Upper lobe of left lung (tissue), 6 donors: ENCODE results near the gene TRIM10. TPM values are rescaled to one million over a fixed set of nuclear protein-coding genes. Genes with fewer than 3 reads are reported as not detected.
"Not testable (repeated sequence)": the region's sequence is repeated elsewhere in the genome, so short reads cannot be mapped to it uniquely, and the experiment has no call there.

ENCODE experiments used
- ATAC-seq, 2 donors: fragments of 200-7000 bp; cut with Tn5 transposase; one replicate each; pipeline ENCODE4 v1.9.1; 2022; ENCODE audit warnings: mild to moderate bottlenecking in 2 of 2, moderate library complexity in 2 of 2; ENCODE audit not compliant: low FRiP score in 2 of 2
- DNase-seq, 2 donors: peaks; one replicate each; pipeline ENCODE4 v3.0.0-alpha.2; 2019 to 2020
- H3K27ac ChIP-seq, 4 donors: fragments of 200-600 bp; sonication (generic); one replicate each; pipeline ENCODE4 v1.5.1; 2016 to 2019
- H3K27me3 ChIP-seq, 4 donors: fragments of 200-600 bp; sonication (generic); one replicate each; pipeline ENCODE4 v1.5.1; 2017 to 2019
- H3K36me3 ChIP-seq, 4 donors: fragments of 200-600 bp; sonication (generic); one replicate each; pipeline ENCODE4 v1.5.1; 2016 to 2019
- H3K4me1 ChIP-seq, 4 donors: fragments of 200-600 bp; sonication (generic); one replicate each; pipeline ENCODE4 v1.5.1; 2018 to 2019
- H3K4me3 ChIP-seq, 4 donors: fragments of 200-600 bp; sonication (generic); one replicate each; pipeline ENCODE4 v1.5.1; 2017 to 2019; ENCODE audit warnings: mild to moderate bottlenecking in 2 of 4, moderate library complexity in 1 of 4
- H3K9me3 ChIP-seq, 4 donors: fragments of 200-600 bp; sonication (generic); one replicate each; pipeline ENCODE4 v1.5.1; 2018 to 2019
- CTCF ChIP-seq, 6 experiments: fragments of 450-650 bp in 4 of 6; fragments of 200-600 bp in 2 of 6; sonication (generic) in 2 of 6; IDR thresholded peaks; one replicate each; pipeline ENCODE4 v1.5.1; 2016 to 2019; ENCODE audit warnings: antibody characterized with exemption in 6 of 6
- EP300 ChIP-seq, 4 donors: sonication (generic); formaldehyde crosslinking; IDR thresholded peaks; one replicate each; pipeline ENCODE4 v1.5.1; 2017; ENCODE audit warnings: antibody characterized with exemption in 4 of 4, control low read depth in 2 of 4
- POLR2A ChIP-seq, 4 donors: fragments of 450-650 bp; IDR thresholded peaks; one replicate each; pipeline ENCODE4 v1.5.1; 2016 to 2017; ENCODE audit warnings: antibody characterized with exemption in 4 of 4, mild to moderate bottlenecking in 2 of 4
- POLR2AphosphoS5 ChIP-seq, 2 donors: sonication (generic); formaldehyde crosslinking; IDR thresholded peaks; one replicate each; pipeline ENCODE4 v1.5.1; 2017; ENCODE audit warnings: antibody characterized with exemption in 2 of 2
- WGBS, 2 donors: methylation state at CpG; one replicate each; pipeline ENCODE4 v1.1.5; 2017 to 2018; 5-methylcytosine and 5-hydroxymethylcytosine counted together
- total RNA-seq, 6 donors: library from RNA; depleted of rRNA in 4 of 6; stranded (reverse); fragments of >200 nt in 4 of 6; gene quantifications; one replicate each; pipeline versions ENCODE4 v1.1.0 to v1.2.1, GENCODE V29; 2016 to 2021
- donor health status: DM: no; HTN: no; CAD: no; lungs with moderate emphysema.
- donor health status: DM: no; HTN: yes; CAD: no; lungs with severe emphysema.

TRIM10 gene
- total RNA-seq, 6 donors from 2014 or later: 0.07 to 1.4 (median 0.13) TPM; not detected in 2

GRCh38 chr6:30142665-30143064, 18.3 kb downstream of the TRIM10 start:
- Histone ChIP-seq H3K4me3 (no peak overlapping the region), H3K9me3 (no peaks in the 10 kb centered on the region), H3K27ac (no peak overlapping the region), H3K27me3 (no peaks in the 10 kb centered on the region), H3K4me1 (no peaks in the 10 kb centered on the region), H3K36me3 (no peaks in the 10 kb centered on the region)
- TF ChIP-seq CTCF (IDR thresholded peaks at IDR 0.05): no peak
- no peak for TF ChIP-seq EP300 (IDR thresholded peaks at IDR 0.05)
- TF ChIP-seq POLR2A (IDR thresholded peaks at IDR 0.05): no peak
- no peak for TF ChIP-seq POLR2AphosphoS5 (IDR thresholded peaks at IDR 0.05)
- ATAC-seq: no peak
- WGBS, 2 donors: 69 to 76% methylated on average over 3 of the region's 3 CpGs
- no peak for DNase-seq

GRCh38 chr6:30140240-30140639, 20.8 kb downstream of the TRIM10 start:
- not testable (repeated sequence) for H3K4me3 ChIP-seq, ATAC-seq, DNase-seq, H3K36me3 ChIP-seq, H3K27me3 ChIP-seq, H3K9me3 ChIP-seq, H3K4me1 ChIP-seq, H3K27ac ChIP-seq
- 80 to 85% methylated on average over 8 of the region's 8 CpGs for WGBS, 2 donors

- TF ChIP-seq POLR2A (IDR thresholded peaks at IDR 0.05) (no peak), POLR2AphosphoS5 (IDR thresholded peaks at IDR 0.05) (no peak), EP300 (IDR thresholded peaks at IDR 0.05) (no peak), CTCF (IDR thresholded peaks at IDR 0.05) (no peak)
- no peaks in the 10 kb centered on the region for H3K36me3 ChIP-seq
- no peak overlapping the region for H3K27ac ChIP-seq
- H3K9me3 ChIP-seq: no peaks in the 10 kb centered on the region
- no peaks in the 10 kb centered on the region for H3K4me1 ChIP-seq
- H3K27me3 ChIP-seq: no peaks in the 10 kb centered on the region
- no peak overlapping the region for H3K4me3 ChIP-seq
- DNase-seq: no peak
- ATAC-seq: no peak
- 72% methylated on average over 11 of the region's 11 CpGs for WGBS, 2 donors
Measured at GRCh38 chr6:30136570-30137286, 24.3 kb downstream of the TRIM10 start.

GRCh38 chr6:30135757-30136156, 25.3 kb downstream of the TRIM10 start, which contains the start of gene TRIM40:
TRIM40 (plus strand) TSS chr6:30136140; CDS start chr6:30137037, 897 bp downstream.
- Histone ChIP-seq H3K4me1 (peaks cover 0 to 3% (median 2%) of the 10 kb centered on the region in 4 donors), H3K4me3 (no peak within 1 kb of the TSS), H3K36me3 (no peaks in the 10 kb centered on the region), H3K27ac (no peak within 1 kb of the TSS), H3K27me3 (no peaks in the 10 kb centered on the region), H3K9me3 (no peaks in the 10 kb centered on the region)
- ATAC-seq (no peak), DNase-seq (no peak)
- 67 to 71% methylated on average over 4 of the region's 4 CpGs for WGBS, 2 donors
- TF ChIP-seq CTCF (IDR thresholded peaks at IDR 0.05): no peak
- no peak for TF ChIP-seq EP300 (IDR thresholded peaks at IDR 0.05)
- TF ChIP-seq POLR2A (IDR thresholded peaks at IDR 0.05): no peak
- no peak for TF ChIP-seq POLR2AphosphoS5 (IDR thresholded peaks at IDR 0.05)

- ATAC-seq (no peak), DNase-seq (no peak)
- H3K36me3 ChIP-seq: no peaks in the 10 kb centered on the region
- H3K9me3 ChIP-seq: no peaks in the 10 kb centered on the region
- H3K27me3 ChIP-seq: no peaks in the 10 kb centered on the region
- H3K4me3 ChIP-seq: no peak overlapping the region
- peaks cover 0 to 8% (median 8%) of the 10 kb centered on the region in 4 donors for H3K4me1 ChIP-seq
- WGBS, 2 donors: 82 to 84% methylated on average over 2 of the region's 2 CpGs
- H3K27ac ChIP-seq: no peak overlapping the region
- TF ChIP-seq POLR2A (IDR thresholded peaks at IDR 0.05) (no peak), EP300 (IDR thresholded peaks at IDR 0.05) (no peak), CTCF (IDR thresholded peaks at IDR 0.05) (no peak), POLR2AphosphoS5 (IDR thresholded peaks at IDR 0.05) (no peak)
Measured at GRCh38 chr6:30135147-30135546, 25.9 kb downstream of the TRIM10 start.
